GM10248 (cell line): Measurements from ENCODE around the gene C14orf132.

Experiments used
- CTCF ChIA-PET: fragments of 300-600 bp; sonication (Branson Sonifier 250); formaldehyde crosslinking; extraction: SDS; loops from one replicate; lab custom pipeline; 2021; ENCODE audit warnings: antibody characterized with exemption; lab: Yijun Ruan, JAX
- POLR2A ChIA-PET: fragments of 350-650 bp; sonication (Branson Sonifier 250); formaldehyde crosslinking; extraction: SDS; loops from one replicate; lab custom pipeline; 2020; ENCODE audit warnings: antibody characterized with exemption; lab: Yijun Ruan, JAX
- DNase-seq: peaks from one replicate; pipeline ENCODE4 v3.0.0; 2012; ENCODE audit errors: extremely low spot score
- CTCF ChIP-seq: IDR thresholded peaks from 2 replicates; pipeline ENCODE4 v1.5.1; 2012; ENCODE audit warnings: mild to moderate bottlenecking, low read depth; ENCODE audit errors: extremely low read depth, missing control alignments, control extremely low read depth

Gene C14orf132

GRCh38 chr14:96100161-96101064 is 61.3 kb downstream of the C14orf132 start:
- peak; percentile 78 for TF ChIP-seq CTCF
- ChIA-PET POLR2A (no interaction called here), CTCF (interaction anchor here (0.6 to 7.5 kb wide), 32 partner anchors 9 to 1146 kb away, joined by 3 to 143 read pairs (median 4); no protein-coding TSS in a partner anchor)
- peak; percentile 79 for DNase-seq

- CTCF ChIA-PET: interaction anchor here (1.1 to 7.5 kb wide), 7 partner anchors 12 to 173 kb away, joined by 3 to 143 read pairs (median 5); no protein-coding TSS in a partner anchor
- POLR2A ChIA-PET: no interaction called here
- no peak for TF ChIP-seq CTCF
- DNase-seq: no peak
Observed at GRCh38 chr14:96102081-96102856, 63.1 kb downstream of the C14orf132 start.

- DNase-seq: no peak
- POLR2A ChIA-PET: no interaction called here
- CTCF ChIA-PET: interaction anchor here (1.1 to 7.5 kb wide), 2 partner anchors 100 to 172 kb away, joined by 3 to 143 read pairs; no protein-coding TSS in a partner anchor
- TF ChIP-seq CTCF: no peak
Observed at GRCh38 chr14:96103075-96103474, 63.9 kb downstream of the C14orf132 start.

DNA sequence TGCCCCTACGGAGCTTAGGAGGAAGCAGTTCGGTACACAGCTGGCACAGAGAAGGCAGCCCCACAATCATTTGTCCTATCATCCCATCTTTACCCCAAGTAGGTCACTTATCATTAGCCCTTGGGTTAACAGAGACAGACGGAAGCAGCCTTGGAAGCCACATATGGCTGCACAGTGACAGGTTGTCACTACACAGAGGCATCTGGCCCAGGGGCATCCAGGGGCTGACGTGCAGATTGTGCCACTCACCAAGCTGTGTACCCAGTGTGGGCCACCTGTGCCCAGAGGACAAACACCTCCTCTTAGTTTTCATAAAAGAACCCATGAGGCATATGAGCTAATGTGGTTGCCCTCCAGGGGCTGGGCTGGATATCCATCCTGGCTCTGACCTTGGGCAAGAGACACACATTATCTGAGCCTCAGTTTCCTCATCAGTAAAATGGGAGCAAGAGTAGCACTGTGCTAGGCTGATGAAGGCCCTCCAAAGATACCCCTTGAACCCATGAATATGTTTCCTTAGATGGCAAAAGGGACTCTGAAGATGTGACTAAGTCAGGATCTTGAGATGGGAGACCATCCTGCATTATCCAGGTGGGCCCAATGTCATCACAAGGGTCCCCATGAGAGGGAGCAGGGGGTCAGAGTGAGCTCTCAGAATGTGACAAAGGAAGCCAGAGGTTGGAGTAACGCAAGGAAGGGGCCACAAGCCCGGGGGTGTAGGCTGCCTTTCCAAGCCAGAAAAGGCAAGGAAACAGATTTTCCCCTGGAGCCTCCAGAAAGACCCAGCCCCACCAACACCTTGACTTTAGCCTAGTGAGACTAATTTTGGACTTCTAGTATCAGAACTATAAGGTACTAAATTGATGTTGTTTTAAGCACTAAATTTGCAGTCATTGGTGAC is 64.6 kb downstream of the C14orf132 start:
- ChIA-PET CTCF (interaction anchor here (7.5 kb wide), 1 partner anchor 171 kb away, joined by 143 read pairs; no protein-coding TSS in a partner anchor), POLR2A (no interaction called here)
- no peak for TF ChIP-seq CTCF

DNA sequence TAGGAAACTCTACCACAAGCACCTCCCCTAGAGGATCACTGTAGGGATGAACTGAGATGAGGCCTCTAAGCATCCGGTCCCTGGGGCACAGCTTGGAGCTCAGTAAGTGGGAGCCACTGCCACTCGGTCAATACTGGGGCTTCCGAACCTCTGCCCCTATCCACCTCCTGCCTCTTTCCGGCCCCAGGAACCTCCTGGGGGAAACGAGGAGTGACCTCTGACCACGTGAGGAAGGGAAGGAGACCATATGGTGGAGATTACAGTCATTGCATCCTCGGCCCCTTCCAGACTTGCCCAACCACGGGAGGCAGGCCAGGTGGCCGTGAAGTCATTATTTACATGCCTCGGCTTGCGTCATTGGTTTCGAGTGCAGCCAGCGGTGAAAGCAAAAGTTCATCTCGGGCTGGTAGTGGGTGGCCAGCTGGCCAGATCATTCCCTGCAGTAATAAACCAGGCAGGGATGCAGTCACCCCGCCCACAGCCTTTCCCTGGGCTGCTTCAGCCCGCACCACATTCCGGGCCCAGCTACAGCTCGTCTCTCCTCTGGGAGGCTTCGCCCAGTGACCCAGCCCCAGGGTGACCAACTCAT is 65.4 kb downstream of the C14orf132 start:
- no peak for TF ChIP-seq CTCF
- ChIA-PET CTCF (interaction anchor here (7.5 kb wide), 1 partner anchor 170 kb away, joined by 143 read pairs; no protein-coding TSS in a partner anchor), POLR2A (no interaction called here)
- DNase-seq: peak; percentile 36

More for the DNA sequence above, 64.6 kb downstream of the C14orf132 start:
- DNase-seq: no peak
